NT2/D1 (cell line): Measurements from ENCODE around the gene ROR2.
"Not testable (repeated sequence)": the region's sequence is repeated elsewhere in the genome, so short reads cannot be mapped to it uniquely, and the experiment has no call there.

Experiments used
- SUZ12 ChIP-seq: IDR thresholded peaks from 2 replicates; pipeline ENCODE4 v1.6.1; 2011; ENCODE audit not compliant: insufficient read length, insufficient read depth; ENCODE audit errors: extremely low read depth
- YY1 ChIP-seq: IDR thresholded peaks from 2 replicates; pipeline ENCODE4 v1.6.1; 2011; ENCODE audit not compliant: insufficient read length, insufficient read depth
- ZNF274 ChIP-seq: IDR thresholded peaks from 2 replicates; pipeline ENCODE4 v1.6.1; 2011; ENCODE audit warnings: mild to moderate bottlenecking, low read depth, low read length

DNA sequence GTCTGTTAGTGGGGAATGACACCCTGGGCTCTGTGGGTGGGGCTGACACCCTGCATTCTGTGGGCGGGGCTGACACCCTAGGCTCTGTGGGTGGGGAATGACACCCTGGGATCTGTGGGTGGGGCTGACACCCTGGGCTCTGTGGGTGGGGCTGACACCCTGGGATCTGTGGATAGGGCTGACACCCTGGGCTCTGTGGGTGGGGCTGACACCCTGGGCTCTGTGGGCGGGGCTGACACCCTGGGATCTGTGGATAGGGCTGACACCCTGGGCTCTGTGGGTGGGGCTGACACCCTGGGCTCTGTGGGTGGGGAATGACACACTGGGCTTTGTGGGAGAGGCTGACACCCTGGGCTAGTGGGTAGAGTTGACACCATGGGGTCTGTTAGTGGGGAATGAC is 152.5 kb downstream of the ROR2 start:
- TF ChIP-seq YY1, ZNF274, SUZ12: not testable (repeated sequence)
